ENCODE measurements around the gene PAXX.

The PAXX gene

DNA sequence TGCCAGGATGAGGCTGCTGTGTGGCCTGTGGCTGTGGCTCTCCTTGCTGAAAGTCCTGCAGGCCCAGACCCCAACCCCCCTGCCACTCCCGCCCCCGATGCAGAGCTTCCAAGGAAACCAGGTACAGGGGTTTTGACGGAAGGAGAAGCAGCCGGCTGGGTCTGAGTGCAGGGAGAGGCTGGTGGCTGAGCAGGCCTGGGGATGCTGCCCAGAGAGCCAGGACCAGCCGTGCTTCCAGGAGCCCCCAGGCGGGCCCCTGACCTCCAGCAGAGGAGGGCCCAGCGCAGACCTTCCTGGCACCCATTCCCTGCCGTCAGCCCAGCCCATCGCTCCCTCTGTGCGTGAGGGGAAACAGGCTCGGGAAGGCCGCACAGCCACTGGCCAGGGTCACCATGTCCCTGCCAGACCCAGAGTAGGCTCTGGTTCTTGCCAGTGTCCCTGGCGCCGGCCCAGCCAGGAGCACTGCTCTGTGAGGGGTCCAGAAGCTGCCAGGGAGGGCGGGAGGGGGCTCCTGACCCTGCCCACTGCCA, 39.8 kb upstream of the PAXX start:
- in situ Hi-C loops (cut with HindIII; ENCODE audit: low pct_ligation_motif_present, low pct_unique_long_range_greater_than_20kb, low sequenced_read_pairs): no loop called here
- no peak for DNase-seq

- DNase-seq: no peak
- in situ Hi-C loops (cut with HindIII; ENCODE audit: low pct_ligation_motif_present, low pct_unique_long_range_greater_than_20kb, low sequenced_read_pairs): no loop called here
These were observed 39.1 kb upstream of the PAXX start for GRCh38 chr9:136952876-136953770.

DNA sequence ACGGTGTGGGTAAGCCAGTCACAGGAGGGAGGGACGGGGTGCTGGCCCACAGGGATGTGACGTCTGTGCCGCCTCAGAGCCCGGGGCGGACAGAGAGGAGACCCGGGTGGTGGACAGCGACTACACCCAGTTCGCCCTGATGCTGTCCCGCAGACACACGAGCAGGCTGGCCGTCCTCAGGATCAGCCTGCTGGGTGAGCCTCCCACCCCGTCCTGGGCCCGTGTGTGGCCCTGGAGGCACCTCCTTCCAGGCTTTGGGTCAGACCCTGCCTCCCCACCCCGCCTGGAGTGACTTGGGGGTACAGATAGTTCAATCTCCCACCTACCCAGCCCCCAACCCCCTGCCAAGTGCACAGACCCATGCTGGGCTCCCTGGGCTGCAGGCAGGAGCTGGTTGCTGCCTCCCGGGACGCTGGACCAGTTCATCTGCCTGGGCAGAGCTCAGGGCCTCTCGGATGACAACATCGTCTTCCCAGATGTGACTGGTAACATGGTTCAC, 38.4 kb upstream of the PAXX start:
- in situ Hi-C loops (cut with HindIII; ENCODE audit: low pct_ligation_motif_present, low pct_unique_long_range_greater_than_20kb, low sequenced_read_pairs): no loop called here
- DNase-seq: no peak

DNA sequence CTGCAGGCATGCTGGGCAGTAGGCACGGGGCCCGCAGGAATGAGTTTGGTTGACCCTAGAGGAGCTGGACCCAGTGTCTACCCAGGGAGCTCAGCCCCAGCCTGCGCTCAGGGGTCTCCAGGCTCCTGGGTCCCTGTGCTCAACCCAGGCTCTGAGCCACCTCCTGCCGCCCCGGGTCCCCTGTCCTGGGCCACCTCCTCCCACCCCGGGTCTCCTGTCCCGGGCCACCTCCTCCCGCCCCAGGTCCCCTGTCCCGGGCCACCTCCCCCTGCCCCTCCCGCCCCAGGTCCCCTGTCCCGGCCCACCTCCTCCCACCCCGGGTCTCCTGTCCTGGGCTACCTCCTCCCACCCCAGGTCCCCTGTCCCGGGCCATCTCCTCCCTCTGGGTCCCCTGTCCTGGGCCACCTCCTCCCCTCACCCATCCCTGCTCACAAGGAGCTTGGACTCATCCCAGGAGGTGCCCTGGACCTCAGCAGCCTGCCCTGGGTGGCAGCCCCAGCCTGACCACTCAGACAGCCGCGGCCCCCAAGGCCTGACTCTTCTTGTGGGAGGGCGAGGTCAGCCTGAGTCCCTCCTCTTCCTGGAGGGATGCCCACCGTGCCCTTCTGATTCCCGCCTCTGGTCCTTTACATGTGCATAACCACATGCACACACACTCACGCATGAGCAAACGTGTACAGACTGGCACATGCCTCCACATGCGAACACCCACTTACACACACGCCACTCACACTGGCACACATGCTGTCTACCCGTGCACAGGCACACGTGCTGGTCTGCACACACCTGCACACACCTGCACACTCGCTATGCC, 37.7 kb upstream of the PAXX start:
- DNase-seq: no peak
- in situ Hi-C loops (cut with HindIII; ENCODE audit: low pct_ligation_motif_present, low pct_unique_long_range_greater_than_20kb, low sequenced_read_pairs): no loop called here

DNA sequence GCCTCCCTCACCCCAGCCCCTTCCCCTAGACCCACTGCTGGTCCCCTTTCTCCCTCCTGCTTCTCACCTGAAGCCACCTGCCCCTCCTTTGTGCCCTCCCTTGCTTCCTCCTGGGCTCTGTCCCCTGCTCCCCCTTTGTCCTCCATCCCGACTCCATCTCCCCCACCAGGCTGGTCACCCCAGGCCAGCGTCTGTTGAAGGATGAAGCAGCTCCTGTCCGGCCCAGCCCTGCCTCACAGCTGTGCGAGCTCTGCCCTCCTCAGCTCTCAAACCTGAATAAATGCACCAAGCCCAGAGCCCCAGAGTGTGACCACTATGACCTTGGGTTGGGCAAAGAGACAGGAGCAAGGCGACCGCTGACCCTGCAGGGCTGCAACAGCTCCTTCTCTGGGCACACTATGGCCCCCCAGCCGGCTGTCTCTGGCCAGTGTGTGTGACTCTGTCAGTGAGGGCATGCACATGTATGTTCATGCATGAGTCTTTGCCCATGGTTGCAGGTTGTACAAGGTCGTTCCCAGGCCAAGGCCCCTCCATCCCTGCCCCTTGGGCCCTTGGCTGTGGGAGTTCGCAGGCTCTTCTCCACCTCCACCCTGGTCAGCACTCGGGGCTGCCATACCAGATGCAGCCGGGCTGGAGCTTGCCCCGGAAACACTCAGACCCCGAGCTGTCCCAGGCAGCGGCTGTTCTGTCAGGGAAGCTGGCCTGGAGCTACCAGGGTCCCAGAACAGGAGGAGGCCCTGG, 36.9 kb upstream of the PAXX start:
- in situ Hi-C loops (cut with HindIII; ENCODE audit: low pct_ligation_motif_present, low pct_unique_long_range_greater_than_20kb, low sequenced_read_pairs): no loop called here
- DNase-seq: no peak

DNA sequence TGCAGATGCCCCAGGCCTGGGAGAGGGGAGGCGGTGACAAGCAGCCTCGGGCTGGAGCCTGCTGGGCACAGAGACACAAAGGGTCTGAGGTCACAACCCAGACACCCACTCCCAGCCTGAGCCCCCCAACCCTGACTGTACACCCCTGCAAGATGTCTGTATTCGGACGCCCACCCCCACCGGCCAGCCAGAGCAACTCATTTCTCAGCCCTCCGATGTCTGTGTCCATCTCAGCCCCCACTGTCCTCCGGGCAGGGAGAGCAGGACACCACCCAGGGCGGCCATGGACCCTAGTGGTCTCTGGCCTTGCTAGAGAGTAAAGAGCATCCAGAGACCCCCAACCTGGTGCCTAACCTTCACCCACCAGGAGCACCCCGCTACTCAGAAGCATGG, 36.3 kb upstream of the PAXX start:
- DNase-seq: no peak
- in situ Hi-C loops (cut with HindIII; ENCODE audit: low pct_ligation_motif_present, low pct_unique_long_range_greater_than_20kb, low sequenced_read_pairs): no loop called here

GRCh38 chr9:136956604-136957003, 35.6 kb upstream of the PAXX start:
- in situ Hi-C loops (cut with HindIII; ENCODE audit: low pct_ligation_motif_present, low pct_unique_long_range_greater_than_20kb, low sequenced_read_pairs): no loop called here
- no peak for DNase-seq

DNA sequence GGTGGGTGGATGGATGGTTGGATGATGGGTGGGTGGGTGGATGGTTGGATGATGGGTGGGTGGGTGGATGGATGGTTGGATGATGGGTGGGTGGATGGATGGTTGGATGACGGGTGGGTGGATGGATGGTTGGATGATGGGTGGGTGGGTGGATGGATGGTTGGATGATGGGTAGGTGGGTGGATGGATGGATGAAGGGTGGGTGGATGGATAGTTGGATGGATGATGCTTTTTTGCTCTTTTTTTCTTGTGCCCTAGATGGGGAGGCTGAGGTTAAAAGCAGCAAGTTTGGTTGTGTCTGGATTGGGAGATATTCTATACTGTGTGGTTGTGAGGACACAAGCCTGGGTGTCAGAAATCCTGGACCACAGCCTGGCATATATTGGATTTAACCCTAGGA, 34.8 kb upstream of the PAXX start:
- DNase-seq: no peak
- in situ Hi-C loops (cut with HindIII; ENCODE audit: low pct_ligation_motif_present, low pct_unique_long_range_greater_than_20kb, low sequenced_read_pairs): no loop called here

DNA sequence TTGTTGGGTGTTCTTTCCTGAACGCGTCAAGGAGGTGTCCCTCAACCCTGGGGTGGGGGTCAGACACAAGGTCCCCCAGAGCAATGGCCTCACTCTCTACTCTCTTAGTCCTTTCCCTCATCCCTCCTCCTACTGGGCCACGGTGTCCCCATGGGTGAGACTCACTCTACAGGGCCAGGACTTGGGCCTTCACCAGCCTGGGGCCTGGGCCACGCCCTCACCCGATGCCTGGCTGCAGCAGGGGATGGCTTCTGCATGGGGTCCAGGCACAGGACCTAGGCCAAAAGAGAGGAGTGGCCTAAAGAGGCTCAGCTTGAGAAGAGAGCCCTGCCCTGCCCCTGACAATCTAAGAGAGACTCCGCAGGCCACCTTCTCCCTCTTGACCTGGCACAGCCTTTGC, 34.3 kb upstream of the PAXX start:
- in situ Hi-C loops (cut with HindIII; ENCODE audit: low pct_ligation_motif_present, low pct_unique_long_range_greater_than_20kb, low sequenced_read_pairs): no loop called here
- DNase-seq: no peak

DNA sequence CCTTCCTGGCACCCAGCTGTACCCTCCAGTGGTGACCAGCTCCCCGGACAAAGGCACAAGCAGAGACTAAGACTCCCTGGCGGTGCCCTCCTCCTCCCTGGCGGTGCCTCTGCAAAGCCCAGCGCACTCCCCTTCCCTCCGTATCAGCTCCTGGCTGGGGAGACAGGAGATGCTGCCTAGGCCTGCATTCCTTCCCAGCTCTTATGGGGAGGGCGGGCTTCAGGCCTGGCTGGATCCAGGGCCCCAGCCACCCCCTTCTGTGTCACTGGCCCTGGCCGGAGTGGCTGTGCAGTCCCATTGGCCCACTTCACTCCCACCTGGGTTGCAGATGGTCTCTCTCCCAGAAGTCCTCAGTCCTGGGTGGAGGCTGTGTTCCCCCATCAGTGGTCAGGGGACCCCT, 33.7 kb upstream of the PAXX start:
- in situ Hi-C loops (cut with HindIII; ENCODE audit: low pct_ligation_motif_present, low pct_unique_long_range_greater_than_20kb, low sequenced_read_pairs): no loop called here
- no peak for DNase-seq

DNA sequence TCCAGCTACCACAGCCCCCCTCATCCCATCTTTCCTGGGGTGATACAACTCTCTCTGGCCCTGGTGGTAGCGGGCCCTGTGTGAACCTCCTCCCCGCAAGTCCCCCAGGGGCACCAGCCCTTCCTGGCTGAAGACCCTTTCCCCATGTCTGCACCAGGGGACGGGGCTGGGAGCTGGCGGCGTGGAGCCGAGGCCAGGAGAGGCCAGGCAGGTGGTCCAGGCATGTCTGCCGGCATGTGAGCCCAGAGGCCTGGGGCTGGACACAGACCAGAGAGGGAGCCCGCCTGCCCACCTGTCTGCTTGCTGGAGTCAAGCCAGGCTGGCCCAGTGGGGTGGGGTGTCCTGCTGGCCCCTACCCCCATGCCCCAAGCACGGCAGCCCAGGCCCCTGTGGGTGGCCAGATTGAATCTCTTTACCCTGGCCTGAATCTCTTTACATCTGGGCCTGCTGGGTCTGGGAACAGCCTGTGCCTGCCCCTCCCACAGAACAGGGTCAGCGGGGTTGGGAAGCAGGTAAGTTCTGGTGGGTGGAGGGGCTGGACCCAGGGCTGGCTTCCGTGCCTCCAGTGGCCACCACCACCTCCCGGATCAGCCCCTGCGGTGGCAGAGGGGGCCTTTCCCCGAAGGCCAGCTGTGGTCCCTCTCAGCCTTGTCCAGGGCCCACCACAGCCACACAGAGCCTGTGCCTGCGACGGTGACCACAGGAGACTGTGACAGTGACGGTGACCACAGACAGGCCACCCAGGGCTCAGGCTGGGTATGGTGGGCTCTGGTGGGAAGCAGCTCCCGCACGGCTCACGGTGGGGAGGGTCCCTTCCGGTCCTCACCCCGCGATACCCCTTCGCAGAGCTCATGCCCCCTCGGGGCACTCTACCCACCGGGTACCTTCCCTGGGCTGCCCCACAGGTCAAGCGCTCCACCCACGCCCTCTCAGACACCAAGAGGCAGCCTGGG, 33.0 kb upstream of the PAXX start:
- in situ Hi-C loops (cut with HindIII; ENCODE audit: low pct_ligation_motif_present, low pct_unique_long_range_greater_than_20kb, low sequenced_read_pairs): no loop called here

GRCh38 chr9:136960212-136960937, 31.8 kb upstream of the PAXX start:
- DNase-seq: no peak
- in situ Hi-C loops (cut with HindIII; ENCODE audit: low pct_ligation_motif_present, low pct_unique_long_range_greater_than_20kb, low sequenced_read_pairs): no loop called here

More for the DNA sequence above, 33.0 kb upstream of the PAXX start:
- no peak for DNase-seq

DNA sequence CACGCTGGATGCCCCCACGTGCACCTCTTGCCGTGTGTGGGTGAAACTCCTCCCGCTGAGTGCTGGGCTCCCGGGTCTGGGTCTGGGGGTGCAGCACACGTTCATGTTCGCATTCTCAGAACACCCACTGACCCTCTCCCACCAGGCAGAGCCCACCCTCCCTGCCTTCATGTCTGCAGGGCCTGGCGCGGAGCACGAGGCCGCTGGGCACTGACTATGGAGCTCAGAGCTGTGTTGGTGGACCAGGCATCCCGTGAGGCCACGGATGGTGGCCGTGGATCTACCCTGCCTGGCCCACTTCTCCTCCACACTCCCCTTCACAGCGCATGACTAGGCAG, 31.3 kb upstream of the PAXX start:
- in situ Hi-C loops (cut with HindIII; ENCODE audit: low pct_ligation_motif_present, low pct_unique_long_range_greater_than_20kb, low sequenced_read_pairs): no loop called here
- DNase-seq: no peak

DNA sequence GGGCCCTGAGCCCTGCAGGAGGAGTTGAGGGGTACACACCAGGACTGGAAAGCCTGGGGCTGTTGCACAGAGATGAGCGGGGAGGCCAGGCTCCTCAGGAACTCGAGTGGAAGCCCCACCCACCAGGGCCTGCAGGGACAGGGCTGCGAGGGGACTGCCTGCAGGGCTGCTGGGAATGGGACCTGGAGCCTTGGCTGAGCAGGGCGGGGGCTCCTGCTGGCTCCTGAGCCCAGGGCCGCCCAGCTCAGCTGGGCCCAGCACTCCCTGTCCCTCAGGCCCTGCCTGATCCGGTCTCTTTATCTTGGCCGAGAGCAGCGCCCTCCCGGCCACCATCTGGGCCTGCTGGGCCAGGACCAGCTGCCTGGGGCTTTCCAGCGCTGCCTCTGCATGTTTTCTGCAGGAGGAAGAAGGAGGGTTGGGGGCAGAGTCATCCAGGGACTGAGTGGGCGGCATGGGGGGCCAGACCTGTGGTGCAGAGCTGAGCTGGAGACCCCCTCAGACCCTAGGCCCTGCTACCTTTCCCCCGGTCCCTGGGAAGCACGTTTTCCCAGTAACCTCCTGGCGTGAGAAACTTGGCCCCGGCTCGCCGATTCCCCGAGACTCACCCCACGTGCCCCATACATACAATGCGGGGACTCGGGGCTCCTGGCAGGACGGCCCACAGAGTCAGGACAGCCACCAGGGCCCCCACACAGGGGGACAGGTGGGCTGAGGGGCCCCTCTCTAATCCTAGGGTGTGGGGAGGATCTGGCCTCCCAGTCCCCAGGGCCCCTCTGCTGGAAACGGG, 30.8 kb upstream of the PAXX start:
- no peak for DNase-seq
- in situ Hi-C loops (cut with HindIII; ENCODE audit: low pct_ligation_motif_present, low pct_unique_long_range_greater_than_20kb, low sequenced_read_pairs): no loop called here

GRCh38 chr9:136962163-136962562, 30.1 kb upstream of the PAXX start:
- in situ Hi-C loops (cut with HindIII; ENCODE audit: low pct_ligation_motif_present, low pct_unique_long_range_greater_than_20kb, low sequenced_read_pairs): no loop called here
- DNase-seq: no peak

GRCh38 chr9:136962701-136963248, 29.4 kb upstream of the PAXX start:
- DNase-seq: no peak
- in situ Hi-C loops (cut with HindIII; ENCODE audit: low pct_ligation_motif_present, low pct_unique_long_range_greater_than_20kb, low sequenced_read_pairs): no loop called here
